GM13977 (cell line): ENCODE measurements around the gene HSPA12A.

ENCODE experiments used
- DNase-seq: peaks from one replicate; pipeline ENCODE4 v3.0.0; 2012; ENCODE audit warnings: low spot score
- in situ Hi-C: fragments of 300-500 bp; cut with MboI; formaldehyde crosslinking; loops from one replicate; pipeline ENCODE4 v1.12.0; 2022; ENCODE audit warnings: low sequenced_read_pairs, low pct_unique_long_range_greater_than_20kb, mixed read lengths, inconsistent platforms; ENCODE audit not compliant: unreplicated experiment
- TF ChIP-seq, protein P1 (sequence below): IDR thresholded peaks from 2 replicates; pipeline ENCODE4 v1.5.1; 2012; ENCODE audit warnings: mild to moderate bottlenecking, control low read depth; ENCODE audit not compliant: insufficient read depth; ENCODE audit errors: extremely low read depth, missing control alignments

HSPA12A gene

DNA sequence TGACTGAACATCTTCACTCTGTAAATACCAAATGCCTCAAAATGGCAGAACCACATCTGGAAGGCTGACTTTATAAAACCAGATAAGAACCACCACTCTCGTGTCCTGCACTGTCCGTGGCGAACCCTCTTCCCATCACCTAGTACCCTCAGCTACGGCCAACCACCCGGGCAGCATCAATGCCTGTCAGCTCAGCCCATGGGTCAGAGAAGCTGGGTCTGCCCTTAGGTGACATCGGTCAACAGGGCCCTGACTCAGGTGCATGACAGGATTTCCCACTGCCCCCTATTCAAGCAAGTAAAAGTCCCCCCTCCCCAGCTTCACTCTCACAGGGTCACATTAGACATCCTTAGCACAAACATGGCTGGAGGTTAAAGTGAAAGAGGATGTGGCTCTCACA lies 56.6 kb downstream of the HSPA12A start:
- in situ Hi-C loops = loop anchor here (25.0 kb wide), 1 partner anchor 476 kb away; no protein-coding TSS in a partner anchor
- TF ChIP-seq, protein P1, sequence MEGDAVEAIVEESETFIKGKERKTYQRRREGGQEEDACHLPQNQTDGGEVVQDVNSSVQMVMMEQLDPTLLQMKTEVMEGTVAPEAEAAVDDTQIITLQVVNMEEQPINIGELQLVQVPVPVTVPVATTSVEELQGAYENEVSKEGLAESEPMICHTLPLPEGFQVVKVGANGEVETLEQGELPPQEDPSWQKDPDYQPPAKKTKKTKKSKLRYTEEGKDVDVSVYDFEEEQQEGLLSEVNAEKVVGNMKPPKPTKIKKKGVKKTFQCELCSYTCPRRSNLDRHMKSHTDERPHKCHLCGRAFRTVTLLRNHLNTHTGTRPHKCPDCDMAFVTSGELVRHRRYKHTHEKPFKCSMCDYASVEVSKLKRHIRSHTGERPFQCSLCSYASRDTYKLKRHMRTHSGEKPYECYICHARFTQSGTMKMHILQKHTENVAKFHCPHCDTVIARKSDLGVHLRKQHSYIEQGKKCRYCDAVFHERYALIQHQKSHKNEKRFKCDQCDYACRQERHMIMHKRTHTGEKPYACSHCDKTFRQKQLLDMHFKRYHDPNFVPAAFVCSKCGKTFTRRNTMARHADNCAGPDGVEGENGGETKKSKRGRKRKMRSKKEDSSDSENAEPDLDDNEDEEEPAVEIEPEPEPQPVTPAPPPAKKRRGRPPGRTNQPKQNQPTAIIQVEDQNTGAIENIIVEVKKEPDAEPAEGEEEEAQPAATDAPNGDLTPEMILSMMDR = no peak
- DNase-seq = no peak

DNA sequence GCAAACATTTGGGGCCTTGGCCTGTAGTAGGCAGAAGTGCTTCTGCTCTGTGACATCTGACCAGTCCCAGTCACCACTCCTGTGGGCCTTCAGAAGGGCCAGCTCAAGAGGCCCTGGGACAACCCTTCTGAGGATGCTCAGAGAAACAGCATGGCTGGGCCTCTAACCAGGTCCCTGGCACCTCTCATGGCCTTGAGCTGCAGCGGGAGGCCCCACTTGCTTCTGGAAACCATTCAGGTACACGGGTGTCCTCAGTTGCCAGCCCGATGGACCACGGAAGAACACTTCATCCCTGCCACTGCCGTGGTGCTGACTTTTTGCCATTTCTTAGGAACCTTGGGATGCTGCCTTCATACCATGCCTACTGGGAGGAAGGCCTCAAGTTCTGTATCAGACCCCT lies 57.6 kb downstream of the HSPA12A start:
- TF ChIP-seq, protein P1 = no peak
- no peak for DNase-seq
- in situ Hi-C loops = loop anchor here (25.0 kb wide), 1 partner anchor 478 kb away; no protein-coding TSS in a partner anchor

DNA sequence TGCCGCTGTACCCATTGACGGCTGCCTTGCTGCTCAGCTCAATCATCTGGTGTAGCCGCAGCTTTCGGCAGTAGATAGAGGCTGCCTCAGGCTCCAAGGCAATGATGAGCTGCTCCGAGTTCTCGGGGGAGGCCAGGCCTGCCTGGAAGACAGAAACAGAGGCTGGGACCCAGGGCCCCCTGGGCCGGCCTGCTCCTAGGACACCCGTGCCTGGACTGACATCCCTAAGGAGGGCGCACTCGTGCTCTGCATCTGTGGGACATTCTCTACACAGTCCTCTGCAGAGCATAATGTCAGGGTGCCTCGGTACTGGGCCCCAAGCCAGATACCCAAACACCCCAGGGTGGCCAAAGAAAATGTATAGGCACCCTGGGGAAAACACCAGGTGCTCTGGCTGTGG lies 58.5 kb downstream of the HSPA12A start:
- no peak for DNase-seq
- TF ChIP-seq, protein P1 = no peak
- in situ Hi-C loops = loop anchor here (25.0 kb wide), 1 partner anchor 478 kb away; no protein-coding TSS in a partner anchor

DNA sequence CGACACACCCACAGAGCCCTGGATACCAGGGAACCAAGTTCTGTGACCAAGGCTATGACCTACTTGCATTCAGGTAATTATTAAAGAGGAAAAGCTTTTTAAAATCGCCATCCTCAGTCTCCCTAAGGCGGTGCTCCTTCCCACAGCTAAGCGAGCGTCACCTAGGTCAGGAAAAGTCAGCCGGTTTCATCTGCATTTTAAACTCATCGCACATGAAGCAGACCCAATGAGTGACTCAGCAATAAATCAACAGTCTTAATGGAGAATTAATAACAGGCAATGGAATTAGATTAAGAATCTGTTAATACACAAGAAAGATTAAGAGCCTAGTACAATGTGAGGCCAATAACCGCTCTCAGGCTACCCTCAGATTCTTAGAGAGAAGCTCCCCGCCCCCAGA lies 59.2 kb downstream of the HSPA12A start:
- TF ChIP-seq, protein P1 = no peak
- in situ Hi-C loops = loop anchor here (25.0 kb wide), 1 partner anchor 479 kb away; no protein-coding TSS in a partner anchor
- DNase-seq = no peak

DNA sequence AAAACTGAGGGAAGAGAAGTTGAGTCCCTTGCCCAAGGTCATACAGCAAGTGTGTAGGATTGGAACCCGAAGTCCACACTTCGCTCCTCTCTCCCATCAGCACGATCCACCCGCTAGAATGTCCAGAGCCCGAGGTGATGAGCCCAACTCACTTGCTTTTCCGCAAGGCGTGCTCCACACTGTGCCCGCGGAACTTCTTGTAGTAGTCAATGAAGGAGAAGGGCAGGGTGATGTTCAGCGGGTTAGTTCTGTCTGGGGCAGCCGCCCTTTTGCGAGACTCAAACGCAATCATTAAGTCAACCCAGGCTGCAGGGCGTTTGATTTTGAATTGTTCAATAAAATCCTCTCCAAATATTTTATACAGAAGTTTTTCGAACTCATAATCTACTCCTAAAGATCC lies 63.0 kb downstream of the HSPA12A start:
- no peak for DNase-seq
- TF ChIP-seq, protein P1 = no peak
- in situ Hi-C loops = loop anchor here (25.0 kb wide), 1 partner anchor 483 kb away; no protein-coding TSS in a partner anchor

DNA sequence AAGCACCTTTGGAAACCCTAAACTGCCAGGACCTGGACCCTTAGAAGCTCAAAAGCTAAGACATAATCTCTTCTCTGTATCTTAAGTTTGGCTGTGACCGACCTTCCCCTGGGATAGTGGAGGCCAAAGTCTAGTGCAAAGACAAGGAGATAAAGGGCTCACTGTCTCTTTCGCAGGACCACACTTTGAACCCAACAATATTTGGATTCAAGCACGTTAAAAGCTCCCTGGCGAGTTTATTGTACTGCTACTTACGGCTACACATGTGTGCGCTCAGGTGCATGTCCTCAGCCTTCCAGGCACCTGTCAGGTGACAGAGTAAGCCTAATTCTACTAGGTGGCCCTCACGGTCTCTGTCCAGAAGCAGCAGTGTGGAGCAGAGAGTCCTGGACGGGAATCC lies 65.7 kb downstream of the HSPA12A start:
- TF ChIP-seq, protein P1 = no peak
- DNase-seq = no peak
- in situ Hi-C loops = loop anchor here (25.0 kb wide), 1 partner anchor 486 kb away; no protein-coding TSS in a partner anchor
